Mucosa of descending colon (tissue), 3 donors: ENCODE data around the gene DPY30. TPM values are rescaled to one million over a fixed set of nuclear protein-coding genes. Genes with fewer than 3 reads are reported as not detected.

Source experiments
- ATAC-seq: fragments of 200-7000 bp; cut with Tn5 transposase; one replicate; pipeline ENCODE4 v1.9.1; 2020; ENCODE audit warnings: mild to moderate bottlenecking, moderate library complexity
- DNase-seq, 3 donors: peaks; one replicate each; pipeline ENCODE4 v3.0.0-alpha.2; 2020
- H3K36me3 ChIP-seq: fragments of 200-600 bp; one replicate; pipeline ENCODE4 v1.8.0; 2021; ENCODE audit warnings: low read depth, mild to moderate bottlenecking
- H3K4me1 ChIP-seq: fragments of 200-600 bp; one replicate; pipeline ENCODE4 v1.8.0; 2021; ENCODE audit warnings: low read depth, mild to moderate bottlenecking
- H3K4me3 ChIP-seq: fragments of 200-600 bp; one replicate; pipeline ENCODE4 v1.8.0; 2021; ENCODE audit warnings: mild to moderate bottlenecking
- H3K9me3 ChIP-seq: fragments of 200-600 bp; one replicate; pipeline ENCODE4 v1.8.0; 2021; ENCODE audit warnings: mild to moderate bottlenecking
- CTCF ChIP-seq: fragments of 200-600 bp; IDR thresholded peaks from one replicate; pipeline ENCODE4 v1.8.0; 2022; ENCODE audit warnings: antibody characterized with exemption, mild to moderate bottlenecking
- intact Hi-C, 2 donors: fragments of 100-400 bp; cut with DNase I in 1 of 2; cut with micrococcal nuclease in 1 of 2; formaldehyde crosslinking; loops; one replicate each; pipeline versions ENCODE4 v1.11.0 to v1.11.1; 2022; cut with DNase I, micrococcal nuclease
- total RNA-seq, 3 donors: library from RNA; stranded (reverse); fragmentation: NEBNext Ultra II Directional in 2 of 3; extraction: Animal tissue kit (Norgen Biotek cat#: 25700) in 2 of 3; gene quantifications; one replicate each; pipeline versions ENCODE4 v1.2.1 to v1.2.4, GENCODE V29; 2021 to 2023
- donor health status: DM: no; HTN: no; CAD: no; lungs with moderate emphysema.
- donor health status: DM: no; HTN: no; CAD: no.
- donor health status: DM: no; HTN: yes; CAD: no.

DPY30 gene
- total RNA-seq, 3 donors from 2014 or later, result 49.0 to 59.2 (median 49.0) TPM

- Histone ChIP-seq H3K36me3 (no peaks in the 10 kb centered on the region), H3K4me1 (no peaks in the 10 kb centered on the region), H3K4me3 (no peak overlapping the region), H3K9me3 (no peaks in the 10 kb centered on the region)
- ATAC-seq (no peak), DNase-seq (no peak)
- TF ChIP-seq CTCF, result no peak
- intact Hi-C loops, result no loop called here
These were observed 42.0 kb downstream of the DPY30 start for GRCh38 chr2:31997653-31998052.

- no peaks in the 10 kb centered on the region for H3K4me1 ChIP-seq
- ATAC-seq, result no peak
- DNase-seq, result no peak
- H3K4me3 ChIP-seq, result no peak overlapping the region
- H3K9me3 ChIP-seq, result no peaks in the 10 kb centered on the region
- intact Hi-C loops, result no loop called here
- H3K36me3 ChIP-seq, result no peaks in the 10 kb centered on the region
- TF ChIP-seq CTCF, result no peak
These were observed 42.9 kb downstream of the DPY30 start for GRCh38 chr2:31996571-31997150.

GRCh38 chr2:31992934-31993333, 46.7 kb downstream of the DPY30 start:
- Histone ChIP-seq H3K9me3 (no peaks in the 10 kb centered on the region), H3K36me3 (no peaks in the 10 kb centered on the region), H3K4me3 (no peak overlapping the region), H3K4me1 (no peaks in the 10 kb centered on the region)
- intact Hi-C loops, result no loop called here
- DNase-seq (no peak), ATAC-seq (no peak)
- TF ChIP-seq CTCF, result no peak

GRCh38 chr2:31992025-31992579, 47.5 kb downstream of the DPY30 start:
- Histone ChIP-seq H3K4me3 (no peak overlapping the region), H3K4me1 (no peaks in the 10 kb centered on the region), H3K9me3 (no peaks in the 10 kb centered on the region), H3K36me3 (no peaks in the 10 kb centered on the region)
- intact Hi-C loops, result no loop called here
- ATAC-seq, result peak; percentile 97
- DNase-seq, result peak in 1 of 3 donors; percentile 16
- no peak for TF ChIP-seq CTCF

- no peaks in the 10 kb centered on the region for H3K9me3 ChIP-seq
- intact Hi-C loops, result no loop called here
- H3K4me3 ChIP-seq, result no peak overlapping the region
- ATAC-seq (no peak), DNase-seq (no peak)
- TF ChIP-seq CTCF, result no peak
- H3K36me3 ChIP-seq, result no peaks in the 10 kb centered on the region
- no peaks in the 10 kb centered on the region for H3K4me1 ChIP-seq
These were observed 49.7 kb downstream of the DPY30 start for GRCh38 chr2:31989946-31990345.
